ENCODE data around the gene KCNH4. TPM values are rescaled to one million over a fixed set of nuclear protein-coding genes. Genes with fewer than 3 reads are reported as not detected.
A peak's percentile ranks its signal among the peaks of the same experiment; 100 is the strongest.

Gene KCNH4
- total RNA-seq, 2 experiments from 2014 or later, result not detected

- Histone ChIP-seq H3K4me3 (ENCODE audit: low read depth, low read length, poor library complexity, severe bottlenecking) (no peak overlapping the region), H3K4me1 (ENCODE audit: insufficient read depth, low read length, poor library complexity, severe bottlenecking) (peaks cover 19% of the 10 kb centered on the region), H3K36me3 (ENCODE audit: insufficient read depth, low read length) (peaks cover 59% of the 10 kb centered on the region), H3K9me3 (ENCODE audit: low read length) (no peaks in the 10 kb centered on the region), H2AFZ (ENCODE audit: low read length) (no peak overlapping the region), H3K79me2 (ENCODE audit: insufficient read depth, low read depth, low read length) (peaks cover 3% of the 10 kb centered on the region; the same call in 1 of the 2 replicates), H3K27ac (ENCODE audit: low read depth, low read length, poor library complexity, severe bottlenecking) (no peak overlapping the region), H4K20me1 (ENCODE audit: insufficient read depth, low read length) (no peaks in the 10 kb centered on the region), H3K4me2 (ENCODE audit: low read length) (no peak overlapping the region), H3K9me2 (ENCODE audit: insufficient read depth, low read length) (no peaks in the 10 kb centered on the region)
- no peak for TF ChIP-seq EZH2phosphoT487 (IDR thresholded peaks at IDR 0.05; ENCODE audit: borderline replicate concordance, low read depth, low read length)
- TF ChIP-seq, protein P1, sequence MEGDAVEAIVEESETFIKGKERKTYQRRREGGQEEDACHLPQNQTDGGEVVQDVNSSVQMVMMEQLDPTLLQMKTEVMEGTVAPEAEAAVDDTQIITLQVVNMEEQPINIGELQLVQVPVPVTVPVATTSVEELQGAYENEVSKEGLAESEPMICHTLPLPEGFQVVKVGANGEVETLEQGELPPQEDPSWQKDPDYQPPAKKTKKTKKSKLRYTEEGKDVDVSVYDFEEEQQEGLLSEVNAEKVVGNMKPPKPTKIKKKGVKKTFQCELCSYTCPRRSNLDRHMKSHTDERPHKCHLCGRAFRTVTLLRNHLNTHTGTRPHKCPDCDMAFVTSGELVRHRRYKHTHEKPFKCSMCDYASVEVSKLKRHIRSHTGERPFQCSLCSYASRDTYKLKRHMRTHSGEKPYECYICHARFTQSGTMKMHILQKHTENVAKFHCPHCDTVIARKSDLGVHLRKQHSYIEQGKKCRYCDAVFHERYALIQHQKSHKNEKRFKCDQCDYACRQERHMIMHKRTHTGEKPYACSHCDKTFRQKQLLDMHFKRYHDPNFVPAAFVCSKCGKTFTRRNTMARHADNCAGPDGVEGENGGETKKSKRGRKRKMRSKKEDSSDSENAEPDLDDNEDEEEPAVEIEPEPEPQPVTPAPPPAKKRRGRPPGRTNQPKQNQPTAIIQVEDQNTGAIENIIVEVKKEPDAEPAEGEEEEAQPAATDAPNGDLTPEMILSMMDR (conservative IDR thresholded peaks at IDR 0.05; ENCODE audit: low read length), result no peak
- POLR2A ChIA-PET, result interaction anchor here (0.7 to 0.9 kb wide), 2 partner anchors 10 to 13 kb away, joined by 3 to 6 read pairs; no protein-coding TSS in a partner anchor
- CTCF ChIA-PET (ENCODE audit: unreplicated experiment), result no interaction called here
- intact Hi-C loops (cut with micrococcal nuclease; ENCODE audit: unreplicated experiment), result no loop called here
- no TSS peak for BruUV-seq (replicated peaks)
- DNase-seq (ENCODE audit: low spot score), result no peak
Measured at GRCh38 chr17:42124256-42124655, 56.7 kb downstream of the KCNH4 start.

DNA sequence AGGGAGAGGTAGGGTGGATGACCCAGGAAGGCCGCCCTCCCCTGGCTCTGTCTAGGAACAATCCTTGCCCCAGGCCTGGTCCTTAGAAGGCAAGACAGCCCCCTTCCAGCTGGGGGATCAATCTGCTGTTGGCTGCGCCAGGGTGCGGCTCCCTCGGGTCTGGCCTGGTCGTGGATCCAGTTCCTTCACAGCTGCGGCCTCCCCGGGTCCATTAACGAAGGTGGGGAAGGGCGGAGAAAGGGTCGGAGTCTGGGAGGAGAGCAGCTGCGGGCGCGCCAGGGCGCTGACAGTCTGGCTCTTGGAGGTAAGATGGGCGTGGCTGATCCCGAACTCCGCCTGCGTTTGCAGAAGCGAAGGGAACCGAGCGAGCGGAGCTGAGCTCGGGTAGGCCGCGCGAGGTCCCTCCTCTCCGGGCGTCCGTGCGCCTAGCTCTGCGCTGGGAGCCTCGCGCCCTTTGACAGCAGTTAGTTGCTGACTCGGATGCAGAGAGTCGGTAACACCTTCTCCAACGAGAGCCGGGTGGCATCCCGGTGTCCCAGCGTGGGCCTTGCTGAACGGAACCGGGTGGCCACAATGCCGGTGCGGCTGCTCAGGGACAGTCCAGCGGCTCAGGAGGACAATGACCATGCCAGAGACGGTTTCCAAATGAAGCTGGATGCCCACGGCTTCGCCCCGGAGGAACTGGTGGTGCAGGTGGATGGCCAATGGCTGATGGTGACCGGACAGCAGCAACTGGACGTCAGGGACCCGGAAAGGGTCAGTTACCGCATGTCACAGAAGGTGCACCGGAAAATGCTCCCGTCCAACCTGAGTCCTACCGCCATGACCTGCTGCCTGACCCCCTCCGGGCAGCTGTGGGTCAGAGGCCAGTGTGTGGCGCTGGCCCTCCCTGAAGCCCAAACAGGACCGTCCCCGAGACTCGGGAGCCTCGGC, 58.3 kb downstream of the KCNH4 start, which contains the start of gene HSPB9:
Gene HSPB9, plus strand, starts transcription at position 434 of the 933 bp plus-strand sequence. Its CDS starts 47 bp downstream, at position 481.
- ChIA-PET CTCF (ENCODE audit: unreplicated experiment) (no interaction called here), POLR2A (no interaction called here)
- no peak within 1 kb of the TSS for H3K27ac ChIP-seq (ENCODE audit: low read depth, low read length, poor library complexity, severe bottlenecking)
- peaks cover 3% of the 10 kb centered on the region; the same call in 1 of the 2 replicates for H3K79me2 ChIP-seq (ENCODE audit: insufficient read depth, low read depth, low read length)
- no TSS peak for BruUV-seq (replicated peaks)
- no peak within 1 kb of the TSS for H2AFZ ChIP-seq (ENCODE audit: low read length)
- intact Hi-C loops (cut with micrococcal nuclease; ENCODE audit: unreplicated experiment), result no loop called here
- peaks cover 30% of the 10 kb centered on the region for H3K4me1 ChIP-seq (ENCODE audit: insufficient read depth, low read length, poor library complexity, severe bottlenecking)
- peaks cover 55% of the 10 kb centered on the region for H3K36me3 ChIP-seq (ENCODE audit: insufficient read depth, low read length)
- no peaks in the 10 kb centered on the region for H3K9me3 ChIP-seq (ENCODE audit: low read length)
- no peaks in the 10 kb centered on the region for H4K20me1 ChIP-seq (ENCODE audit: insufficient read depth, low read length)
- peak within 1 kb of the TSS; percentile 86; the same call in 1 of the 2 replicates for H3K4me2 ChIP-seq (ENCODE audit: low read length)
- no peak within 1 kb of the TSS for H3K4me3 ChIP-seq (ENCODE audit: low read depth, low read length, poor library complexity, severe bottlenecking)
- no peak for DNase-seq (ENCODE audit: low spot score)
- TF ChIP-seq EZH2phosphoT487 (IDR thresholded peaks at IDR 0.05; ENCODE audit: borderline replicate concordance, low read depth, low read length), result no peak
- TF ChIP-seq, protein P1 (conservative IDR thresholded peaks at IDR 0.05; ENCODE audit: low read length), result no peak
- no peaks in the 10 kb centered on the region for H3K9me2 ChIP-seq (ENCODE audit: insufficient read depth, low read length)

Measured in OCI-LY7 (cell line).